NOMO-1 (cell line): ENCODE results near the gene ENTPD1.
A peak's percentile ranks its signal among the peaks of the same experiment; 100 is the strongest.
"Not testable (repeated sequence)": the region's sequence is repeated elsewhere in the genome, so short reads cannot be mapped to it uniquely, and the experiment has no call there.

Source experiments
- DNase-seq, 2 experiments: peaks; one replicate each; lab custom pipeline; 2025; ENCODE audit not compliant: unreplicated experiment in 2 of 2; lab: John Stamatoyannopoulos, UW

ENTPD1 gene

GRCh38 chr10:95792874-95793285 lies 36.9 kb downstream of the ENTPD1 start:
- peak; percentile 30 to 49 for DNase-seq

GRCh38 chr10:95793401-95794045 lies 37.6 kb downstream of the ENTPD1 start:
- peak; percentile 53 to 79 for DNase-seq

- DNase-seq = no peak
These were observed 38.2 kb downstream of the ENTPD1 start for GRCh38 chr10:95794195-95794594.

GRCh38 chr10:95795602-95796001 lies 39.6 kb downstream of the ENTPD1 start:
- DNase-seq = no peak

GRCh38 chr10:95796504-95796903 lies 40.5 kb downstream of the ENTPD1 start:
- DNase-seq = no peak

- DNase-seq = no peak
These were observed 42.3 kb downstream of the ENTPD1 start for GRCh38 chr10:95798096-95798855.

- not testable (repeated sequence) for DNase-seq
These were observed 44.3 kb downstream of the ENTPD1 start for GRCh38 chr10:95800286-95800685.

GRCh38 chr10:95806687-95807380 lies 50.9 kb downstream of the ENTPD1 start:
- not testable (repeated sequence) for DNase-seq

- DNase-seq = not testable (repeated sequence)
These were observed 52.8 kb downstream of the ENTPD1 start for GRCh38 chr10:95808705-95809308.

- no peak for DNase-seq
These were observed 53.6 kb downstream of the ENTPD1 start for GRCh38 chr10:95809370-95810197.

GRCh38 chr10:95810198-95810976 lies 54.4 kb downstream of the ENTPD1 start:
- DNase-seq = no peak

GRCh38 chr10:95813054-95813685 lies 57.2 kb downstream of the ENTPD1 start:
- no peak for DNase-seq

- DNase-seq = peak in 1 of 2 experiments; percentile 3
These were observed 58.2 kb downstream of the ENTPD1 start for GRCh38 chr10:95814011-95814727.

GRCh38 chr10:95815133-95815532 lies 59.2 kb downstream of the ENTPD1 start:
- DNase-seq = no peak

- no peak for DNase-seq
These were observed 59.8 kb downstream of the ENTPD1 start for GRCh38 chr10:95815701-95816240.

- no peak for DNase-seq
These were observed 62.0 kb downstream of the ENTPD1 start for GRCh38 chr10:95818010-95818409.

- DNase-seq = no peak
These were observed 62.7 kb downstream of the ENTPD1 start for GRCh38 chr10:95818668-95819067.
